Keratinocyte (primary cell): ENCODE measurements around the gene AP1M1. TPM values are rescaled to one million over a fixed set of nuclear protein-coding genes. Genes with fewer than 3 reads are reported as not detected.

ENCODE experiments used
- DNase-seq: peaks from one replicate; pipeline ENCODE4 v3.0.0-alpha.2; 2011; ENCODE audit warnings: low read depth, missing footprints, low spot score
- FAIRE-seq: peaks from 2 replicates; lab custom pipeline; 2011; peaks lifted over from hg19 to GRCh38; lab: Jason Lieb, UNC
- H2AFZ ChIP-seq: 2 replicates; pipeline ENCODE4 v1.6.0; 2012; ENCODE audit warnings: low read length, control low read depth, inconsistent platforms; ENCODE audit not compliant: control insufficient read depth
- H3K27ac ChIP-seq: 2 replicates; pipeline ENCODE4 v1.5.1; 2011; ENCODE audit warnings: low read length; ENCODE audit not compliant: control insufficient read depth, insufficient read depth
- H3K27me3 ChIP-seq: 3 replicates; pipeline ENCODE4 v1.6.0; 2011; ENCODE audit warnings: low read length; ENCODE audit not compliant: control insufficient read depth, insufficient read depth; ENCODE audit errors: extremely low read depth
- H3K36me3 ChIP-seq, 2 experiments: 2 replicates in 1 of 2; 3 replicates in 1 of 2; pipeline ENCODE4 v1.5.1; 2011; ENCODE audit warnings: low read length in 2 of 2, mild to moderate bottlenecking in 1 of 2; ENCODE audit not compliant: control insufficient read depth in 2 of 2, insufficient read depth in 2 of 2; ENCODE audit errors: extremely low read depth in 1 of 2
- H3K4me1 ChIP-seq: 3 replicates; pipeline ENCODE4 v1.5.1; 2011; ENCODE audit warnings: low read length; ENCODE audit not compliant: control insufficient read depth, insufficient read depth; ENCODE audit errors: extremely low read depth
- H3K4me2 ChIP-seq: 3 replicates; pipeline ENCODE4 v1.6.0; 2011; ENCODE audit warnings: low read depth, low read length; ENCODE audit not compliant: control insufficient read depth, insufficient read depth; ENCODE audit errors: extremely low read depth
- H3K4me3 ChIP-seq, 3 experiments: fragments of 200-600 bp in 1 of 3; sonication (generic) in 1 of 3; 2 replicates in 2 of 3; 3 replicates in 1 of 3; pipeline ENCODE4 v1.5.1; 2011 to 2016; ENCODE audit warnings: low read length in 3 of 3, mild to moderate bottlenecking in 3 of 3, control low read depth in 2 of 3, inconsistent platforms in 1 of 3, low read depth in 1 of 3, mixed read lengths in 1 of 3, mixed run types in 1 of 3, moderate library complexity in 1 of 3; ENCODE audit not compliant: control insufficient read depth in 2 of 3, insufficient read depth in 2 of 3; ENCODE audit errors: extremely low read depth in 1 of 3
- H3K79me2 ChIP-seq: 2 replicates; pipeline ENCODE4 v1.6.0; 2012; ENCODE audit warnings: low read length; ENCODE audit not compliant: control insufficient read depth, insufficient read depth
- H3K9ac ChIP-seq: 3 replicates; pipeline ENCODE4 v1.6.0; 2011; ENCODE audit warnings: low read length; ENCODE audit not compliant: control insufficient read depth, insufficient read depth; ENCODE audit errors: extremely low read depth
- H3K9me1 ChIP-seq: 3 replicates; pipeline ENCODE4 v1.6.0; 2011; ENCODE audit warnings: low read length; ENCODE audit not compliant: control insufficient read depth, insufficient read depth; ENCODE audit errors: extremely low read depth
- H3K9me3 ChIP-seq: 2 replicates; pipeline ENCODE4 v1.5.1; 2012; ENCODE audit warnings: low read depth, low read length; ENCODE audit not compliant: control insufficient read depth
- H4K20me1 ChIP-seq: 3 replicates; pipeline ENCODE4 v1.6.0; 2011; ENCODE audit warnings: low read length; ENCODE audit not compliant: control insufficient read depth, insufficient read depth; ENCODE audit errors: extremely low read depth
- CTCF ChIP-seq, 3 experiments: IDR thresholded peaks in 1 of 3; conservative IDR thresholded peaks in 1 of 3; optimal IDR thresholded peaks in 1 of 3; 2 replicates in 2 of 3; 3 replicates in 1 of 3; pipeline versions ENCODE3 to v1.5.1; 2011; ENCODE audit warnings: low read length in 3 of 3, mild to moderate bottlenecking in 3 of 3, moderate library complexity in 2 of 3, control low read depth in 1 of 3, inconsistent platforms in 1 of 3; ENCODE audit not compliant: insufficient read depth in 2 of 3; ENCODE audit errors: extremely low read depth in 1 of 3
- EZH2 ChIP-seq: IDR thresholded peaks from one replicate; pipeline ENCODE4 v1.6.1; 2012; ENCODE audit warnings: inconsistent platforms, mild to moderate bottlenecking, low read length, moderate library complexity
- dilution Hi-C: fragments of 300-500 bp; cut with MboI; formaldehyde crosslinking; loops from one replicate; pipeline ENCODE4 v1.7.0; 2020; ENCODE audit warnings: low sequenced_read_pairs; ENCODE audit not compliant: extremely low pct_ligation_motif_present
- polyA plus RNA-seq, 5 experiments: library from polyadenylated mRNA; depleted of rRNA in 3 of 5; stranded (reverse) in 3 of 5; stranded (forward) in 1 of 5; unstranded in 1 of 5; fragments of >200 nt; gene quantifications; 1 replicate in 1 of 5; 2 replicates in 3 of 5; 3 replicates in 1 of 5; pipeline versions ENCODE4 v1.2.1 to v1.2.3, GENCODE V29; 2011 to 2012; ENCODE audit warnings: missing spikeins in 2 of 5, low read depth in 1 of 5, low replicate concordance in 1 of 5

AP1M1 gene
- polyA plus RNA-seq, 1 donor (not counting 4 experiments of a cell fraction or from before 2014, with no cell fraction given) = 27.7 TPM

- FAIRE-seq = no peak
- H2AFZ ChIP-seq = no peak overlapping the region
- H3K36me3 ChIP-seq = peaks cover 23 to 29% of the 10 kb centered on the region in 2 experiments
- no peaks in the 10 kb centered on the region for H3K9me1 ChIP-seq
- peaks cover 29% of the 10 kb centered on the region for H3K79me2 ChIP-seq
- no peaks in the 10 kb centered on the region for H4K20me1 ChIP-seq
- no peak overlapping the region for H3K4me2 ChIP-seq
- DNase-seq = no peak
- H3K4me3 ChIP-seq = no peak overlapping the region
- no peak for TF ChIP-seq EZH2
- H3K27me3 ChIP-seq = no peaks in the 10 kb centered on the region
- H3K4me1 ChIP-seq = peaks cover 4% of the 10 kb centered on the region
- no peaks in the 10 kb centered on the region for H3K9me3 ChIP-seq
- no peak overlapping the region for H3K9ac ChIP-seq
- H3K27ac ChIP-seq = no peak overlapping the region
- dilution Hi-C loops = no loop called here
These were observed 7.0 kb upstream of the AP1M1 start for GRCh38 chr19:16190736-16191135.

- Histone ChIP-seq H3K9me1 (no peaks in the 10 kb centered on the region), H3K36me3 (peaks cover 23 to 29% of the 10 kb centered on the region in 2 experiments), H3K4me1 (peaks cover under 1% of the 10 kb centered on the region), H3K79me2 (peaks cover 22% of the 10 kb centered on the region), H3K27me3 (no peaks in the 10 kb centered on the region), H4K20me1 (no peaks in the 10 kb centered on the region), H3K27ac (no peak overlapping the region), H3K4me2 (no peak overlapping the region), H3K9ac (no peak overlapping the region), H3K4me3 (no peak overlapping the region), H3K9me3 (no peaks in the 10 kb centered on the region), H2AFZ (no peak overlapping the region)
- DNase-seq (no peak), FAIRE-seq (no peak)
- TF ChIP-seq EZH2 = no peak
- TF ChIP-seq CTCF (optimal IDR thresholded peaks at IDR 0.05 in 1 of 3, IDR thresholded peaks at IDR 0.05 in 1 of 3, conservative IDR thresholded peaks at IDR 0.05 in 1 of 3; ENCODE audit: extremely low read depth in 1 of 3, insufficient read depth in 2 of 3, low read length in 3 of 3) = no peak
- dilution Hi-C loops = no loop called here
These were observed 6.3 kb upstream of the AP1M1 start for GRCh38 chr19:16191216-16191908.
